HEK293 (cell line): ENCODE results near the gene CEACAM1.

ENCODE experiments used
- ELK4 ChIP-seq: IDR thresholded peaks from 2 replicates; pipeline ENCODE4 v1.6.1; 2011; ENCODE audit warnings: mild to moderate bottlenecking, low read depth, low read length, borderline replicate concordance
- GLIS2 ChIP-seq: fragments of 450-650 bp; formaldehyde crosslinking; IDR thresholded peaks from 2 replicates; pipeline ENCODE4 v1.5.1; 2016; ENCODE audit warnings: missing biosample characterization, missing genetic modification characterization
- HOXC10 ChIP-seq: sonication (generic); formaldehyde crosslinking; IDR thresholded peaks from 2 replicates; pipeline ENCODE4 v1.8.1; 2023; ENCODE audit warnings: mild to moderate bottlenecking, missing genetic modification reagents
- KLF8 ChIP-seq: fragments of 450-650 bp; formaldehyde crosslinking; IDR thresholded peaks from 2 replicates; pipeline ENCODE4 v1.5.1; 2016; ENCODE audit warnings: missing biosample characterization, missing genetic modification characterization
- PRDM2 ChIP-seq: fragments of 450-650 bp; formaldehyde crosslinking; IDR thresholded peaks from 2 replicates; pipeline ENCODE4 v1.5.1; 2016; ENCODE audit warnings: missing biosample characterization, missing genetic modification characterization, borderline replicate concordance
- PRDM4 ChIP-seq: fragments of 450-650 bp; formaldehyde crosslinking; IDR thresholded peaks from 2 replicates; pipeline ENCODE4 v1.5.1; 2017; ENCODE audit warnings: missing biosample characterization, missing genetic modification characterization
- SALL2 ChIP-seq: fragments of 450-650 bp; formaldehyde crosslinking; IDR thresholded peaks from 2 replicates; pipeline ENCODE4 v1.5.0; 2017; ENCODE audit warnings: missing biosample characterization, mild to moderate bottlenecking, missing genetic modification characterization, borderline replicate concordance
- SCRT2 ChIP-seq: fragments of 450-650 bp; formaldehyde crosslinking; IDR thresholded peaks from 2 replicates; pipeline ENCODE4 v1.5.1; 2016; ENCODE audit warnings: missing biosample characterization, missing genetic modification characterization
- ZBTB6 ChIP-seq: fragments of 450-650 bp; formaldehyde crosslinking; IDR thresholded peaks from 2 replicates; pipeline ENCODE4 v1.5.1; 2017; ENCODE audit warnings: missing biosample characterization, missing genetic modification characterization
- ZFP69B ChIP-seq: fragments of 450-650 bp; formaldehyde crosslinking; IDR thresholded peaks from 2 replicates; pipeline ENCODE4 v1.5.1; 2016; ENCODE audit warnings: missing biosample characterization, missing genetic modification characterization
- ZNF114 ChIP-seq: fragments of 450-650 bp; formaldehyde crosslinking; IDR thresholded peaks from 2 replicates; pipeline ENCODE4 v1.5.0; 2017; ENCODE audit warnings: missing biosample characterization, missing genetic modification characterization
- ZNF140 ChIP-seq: fragments of 450-650 bp; formaldehyde crosslinking; IDR thresholded peaks from 2 replicates; pipeline ENCODE4 v1.5.1; 2016; ENCODE audit warnings: missing biosample characterization, missing genetic modification characterization
- ZNF155 ChIP-seq: fragments of 450-650 bp; formaldehyde crosslinking; IDR thresholded peaks from 2 replicates; pipeline ENCODE4 v1.5.1; 2016; ENCODE audit warnings: missing biosample characterization, missing genetic modification characterization
- ZNF211 ChIP-seq: fragments of 450-650 bp; formaldehyde crosslinking; IDR thresholded peaks from 2 replicates; pipeline ENCODE4 v1.5.1; 2016; ENCODE audit warnings: low read depth, missing biosample characterization, missing genetic modification characterization
- ZNF335 ChIP-seq: fragments of 450-650 bp; formaldehyde crosslinking; conservative IDR thresholded peaks from 2 replicates; pipeline ENCODE4 v1.5.1; 2016; ENCODE audit warnings: missing biosample characterization, missing genetic modification characterization
- ZNF341 ChIP-seq: fragments of 450-650 bp; formaldehyde crosslinking; IDR thresholded peaks from 2 replicates; pipeline ENCODE4; 2016; ENCODE audit warnings: low read depth, missing biosample characterization, missing genetic modification characterization
- ZNF354C ChIP-seq: fragments of 450-650 bp; formaldehyde crosslinking; IDR thresholded peaks from 2 replicates; pipeline ENCODE4 v1.5.1; 2016; ENCODE audit warnings: missing biosample characterization, missing genetic modification characterization, low read depth, borderline replicate concordance
- ZNF404 ChIP-seq: fragments of 450-650 bp; formaldehyde crosslinking; IDR thresholded peaks from 2 replicates; pipeline ENCODE4 v1.5.1; 2017; ENCODE audit warnings: missing biosample characterization, missing genetic modification characterization
- ZNF549 ChIP-seq: fragments of 450-650 bp; IDR thresholded peaks from 2 replicates; pipeline ENCODE4 v1.5.1; 2018; ENCODE audit warnings: missing biosample characterization, missing genetic modification characterization, mild to moderate bottlenecking, inconsistent platforms, moderate library complexity
- ZNF621 ChIP-seq: fragments of 450-650 bp; formaldehyde crosslinking; IDR thresholded peaks from 2 replicates; pipeline ENCODE4 v1.5.1; 2017; ENCODE audit warnings: missing biosample characterization, missing genetic modification characterization
- ZNF76 ChIP-seq: fragments of 450-650 bp; formaldehyde crosslinking; IDR thresholded peaks from 2 replicates; pipeline ENCODE4; 2016; ENCODE audit warnings: low read depth, missing biosample characterization, missing genetic modification characterization, borderline replicate concordance
- ZNF777 ChIP-seq: fragments of 450-650 bp; formaldehyde crosslinking; IDR thresholded peaks from 2 replicates; pipeline ENCODE4 v1.5.1; 2017; ENCODE audit warnings: missing biosample characterization, missing genetic modification characterization, borderline replicate concordance
- ZSCAN30 ChIP-seq: fragments of 450-650 bp; IDR thresholded peaks from 2 replicates; pipeline ENCODE4 v1.5.1; 2018; ENCODE audit warnings: missing biosample characterization, mild to moderate bottlenecking, missing genetic modification characterization, moderate library complexity

The CEACAM1 gene

GRCh38 chr19:42472402-42473147 is 55.7 kb downstream of the CEACAM1 start (continued):
- TF ChIP-seq SALL2 (tag by site-specific recombination) (no peak), ZNF354C (no peak), ZNF76 (tag by site-specific recombination) (no peak), ZNF140 (tag by site-specific recombination) (no peak), ZSCAN30 (no peak), KLF8 (tag by site-specific recombination) (no peak), ZNF211 (tag by site-specific recombination) (no peak), ZNF341 (tag by site-specific recombination) (no peak), ZNF335 (tag by site-specific recombination) (peak; percentile 62), PRDM2 (tag by site-specific recombination) (no peak), HOXC10 (CRISPR knock-in tag) (no peak), SCRT2 (peak; percentile 90), ZBTB6 (tag by site-specific recombination) (no peak), ZFP69B (tag by site-specific recombination) (no peak), GLIS2 (tag by site-specific recombination) (no peak), ELK4 (no peak), ZNF404 (tag by site-specific recombination) (no peak), ZNF621 (tag by site-specific recombination) (no peak), PRDM4 (no peak), ZNF549 (tag by site-specific recombination) (no peak), ZNF114 (no peak), ZNF155 (tag by site-specific recombination) (no peak), ZNF777 (no peak)
